NAMALWA (cell line): Measurements from ENCODE around the gene COPZ1.

Experiments
- DNase-seq: peaks from one replicate; pipeline ENCODE4 v3.0.0-alpha.2; 2015; ENCODE audit warnings: low spot score

Gene COPZ1

DNA sequence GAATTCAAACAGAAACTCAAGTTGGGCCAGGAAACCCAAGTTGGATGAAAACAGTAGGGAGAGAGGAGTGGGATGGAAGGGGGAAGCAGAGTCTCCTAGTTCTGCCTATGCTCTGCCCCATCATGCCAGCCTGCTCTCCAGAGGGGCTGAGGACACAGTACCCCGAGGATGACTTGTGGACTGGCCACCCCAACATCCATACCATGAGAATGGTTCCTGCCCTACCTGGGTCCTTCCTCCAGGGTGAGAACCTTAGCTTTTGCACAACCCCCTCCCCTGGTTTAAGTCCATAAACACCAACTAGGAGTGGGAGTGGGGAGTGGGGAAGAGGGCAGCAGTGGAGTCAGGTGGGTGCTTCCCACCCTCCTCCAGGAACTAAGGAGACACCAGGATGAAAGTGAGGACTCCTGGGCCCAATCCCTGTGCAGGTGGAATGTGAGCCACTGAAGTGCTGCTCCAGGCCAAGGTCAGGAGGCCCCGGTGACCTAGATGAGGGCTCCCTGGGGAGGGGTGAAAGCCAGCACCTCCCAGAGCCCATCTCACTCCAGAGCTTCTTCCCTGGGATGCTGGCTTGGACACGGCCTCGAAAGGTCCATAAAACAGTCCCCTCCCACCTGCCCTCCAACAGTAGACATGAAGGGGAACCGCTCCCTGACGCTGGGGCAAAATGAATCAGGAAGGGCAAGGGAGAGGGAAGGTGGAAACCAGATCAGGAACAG is 53.0 kb downstream of the COPZ1 start:
- no peak for DNase-seq

DNA sequence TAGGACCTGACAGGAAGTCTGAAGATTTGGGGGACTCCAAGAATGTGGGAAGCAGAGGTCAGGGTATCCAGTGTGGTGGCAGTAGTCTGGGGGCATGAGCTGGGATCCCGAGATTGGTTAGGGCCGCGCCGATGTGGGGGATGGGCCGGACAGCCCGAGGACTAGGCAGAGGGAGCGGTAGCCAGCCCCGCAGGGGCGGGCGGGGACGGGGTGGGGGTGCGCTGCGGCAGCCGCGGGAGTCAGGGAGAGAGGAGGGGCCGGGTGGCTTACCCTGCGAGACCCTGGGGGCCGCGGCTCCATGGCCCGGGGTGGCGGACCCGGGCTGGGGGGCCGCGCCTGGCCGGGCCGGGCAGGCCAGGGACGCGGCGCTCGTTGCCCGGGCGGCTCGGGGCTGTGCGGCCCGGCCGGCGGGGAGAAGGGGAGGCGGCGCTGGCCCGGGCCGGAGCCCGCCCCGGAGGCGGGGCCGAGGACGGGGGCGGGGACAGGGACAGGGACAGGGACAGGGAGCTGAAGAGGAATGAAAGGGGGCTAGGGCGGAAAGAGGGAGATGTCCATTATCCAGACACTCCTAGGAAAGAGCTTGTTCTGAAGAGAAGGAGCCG is 54.0 kb downstream of the COPZ1 start:
- peak; percentile 38 for DNase-seq

DNA sequence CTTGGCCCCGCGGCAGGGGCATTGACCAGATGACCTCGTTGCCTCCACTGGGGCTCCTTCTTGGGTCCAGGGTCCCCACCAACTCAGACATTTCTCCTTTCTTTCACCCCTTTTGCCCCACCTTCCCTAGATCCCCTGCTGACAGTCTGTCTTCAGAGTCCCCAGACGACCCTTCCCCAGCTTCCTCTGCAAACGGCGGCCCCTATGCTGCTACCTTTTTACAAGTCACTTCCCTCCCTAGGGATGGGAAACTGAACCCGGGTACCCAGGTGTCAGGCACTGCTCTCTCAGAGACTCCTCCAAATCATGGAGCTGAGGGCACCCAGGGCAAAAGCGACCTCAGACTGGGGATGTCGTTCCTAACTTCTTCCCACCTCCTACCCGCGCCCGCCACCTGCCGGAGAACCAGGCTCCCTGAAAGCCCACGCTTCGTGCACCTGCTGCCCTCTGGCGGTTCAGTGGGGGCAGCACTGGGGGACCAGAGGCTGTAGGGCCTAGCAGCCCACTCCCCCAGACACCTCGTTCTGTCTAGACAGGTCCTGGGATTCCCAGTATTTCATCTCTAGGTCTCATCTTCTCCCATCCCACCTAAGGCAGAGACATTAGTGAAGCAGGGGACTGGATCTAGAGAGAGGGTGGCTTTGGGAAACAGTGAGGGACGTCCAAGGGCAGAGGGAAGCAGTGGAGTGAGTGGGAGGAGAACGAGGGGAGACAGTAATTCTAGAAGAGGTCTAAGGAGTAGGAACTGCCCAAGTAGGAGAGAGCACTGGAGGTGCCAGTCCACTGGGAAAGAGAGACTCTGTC is 54.7 kb downstream of the COPZ1 start:
- DNase-seq, result peak; percentile 92

DNA sequence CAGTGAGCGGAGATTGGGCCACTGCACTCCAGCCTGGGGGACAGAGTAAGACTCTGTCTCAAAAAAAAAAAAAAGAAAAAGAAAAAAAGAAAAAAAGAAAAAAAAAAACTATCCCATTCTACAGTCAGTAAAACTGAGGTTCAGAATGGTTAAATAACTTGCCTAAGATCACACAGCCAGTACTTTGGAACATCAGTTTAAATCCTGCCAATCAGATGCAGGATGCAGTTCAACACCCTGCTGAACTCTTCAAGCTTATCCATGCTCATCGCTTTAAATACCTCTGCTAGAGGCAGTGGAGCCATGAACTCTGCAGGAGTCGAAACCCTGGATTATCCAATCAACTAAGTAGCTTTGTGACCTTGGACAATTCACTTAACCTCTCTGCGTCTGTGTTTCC is 56.2 kb downstream of the COPZ1 start:
- no peak for DNase-seq

DNA sequence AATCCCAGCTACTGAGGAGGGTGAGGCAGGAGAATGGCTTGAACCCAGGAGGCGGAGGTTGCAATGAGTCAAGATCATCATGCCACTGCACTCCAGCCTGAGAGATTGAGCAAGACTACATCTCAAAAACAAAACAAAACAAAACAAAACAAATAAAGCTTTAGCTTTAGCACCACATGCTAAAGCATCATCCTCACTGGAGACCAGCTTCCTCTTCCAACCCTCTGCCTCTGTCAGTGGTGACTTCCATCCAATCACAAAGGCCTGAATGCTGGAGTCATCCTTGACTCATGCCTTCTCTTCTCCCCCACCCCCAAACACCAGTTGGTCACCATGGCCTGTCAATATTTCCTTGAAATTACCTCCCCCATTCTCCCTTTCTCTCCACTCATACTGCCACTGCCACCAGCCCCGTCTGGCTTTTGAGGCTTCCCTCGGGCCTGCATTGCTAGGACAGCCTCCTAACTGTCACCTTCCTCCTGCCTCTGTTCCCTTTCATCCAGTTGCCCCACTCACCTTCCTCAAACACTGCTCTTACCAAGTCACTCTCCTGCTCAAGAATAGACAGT is 58.2 kb downstream of the COPZ1 start:
- DNase-seq, result no peak

DNA sequence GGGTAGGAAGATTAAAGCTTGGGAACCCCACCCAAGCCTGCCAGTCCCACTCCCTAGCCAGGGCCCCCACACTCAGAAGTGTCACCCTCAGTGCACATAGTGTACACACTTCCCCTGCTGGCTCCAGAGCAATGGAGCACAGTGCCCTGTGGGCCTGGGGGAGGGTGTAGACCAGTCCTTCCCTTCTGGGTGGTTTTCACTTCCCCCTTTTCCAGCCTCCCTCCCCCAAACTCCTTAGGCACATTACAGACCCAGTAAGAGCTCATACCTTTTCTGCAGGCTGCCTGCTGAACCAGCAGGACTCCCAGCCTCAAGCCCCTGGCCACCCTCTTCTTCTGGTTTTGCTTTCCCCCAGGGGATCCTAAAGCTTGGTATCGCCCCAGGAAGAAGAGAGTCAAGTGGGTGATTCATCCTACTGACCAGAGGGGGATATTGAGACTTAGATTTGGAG is 59.7 kb downstream of the COPZ1 start, which contains the start of gene ZNF385A:
Gene ZNF385A, minus strand, starts transcription at position 143 of the 451 bp plus-strand sequence. CDS start 219 bp downstream, outside the sequence.
- peak; percentile 49 for DNase-seq

DNA sequence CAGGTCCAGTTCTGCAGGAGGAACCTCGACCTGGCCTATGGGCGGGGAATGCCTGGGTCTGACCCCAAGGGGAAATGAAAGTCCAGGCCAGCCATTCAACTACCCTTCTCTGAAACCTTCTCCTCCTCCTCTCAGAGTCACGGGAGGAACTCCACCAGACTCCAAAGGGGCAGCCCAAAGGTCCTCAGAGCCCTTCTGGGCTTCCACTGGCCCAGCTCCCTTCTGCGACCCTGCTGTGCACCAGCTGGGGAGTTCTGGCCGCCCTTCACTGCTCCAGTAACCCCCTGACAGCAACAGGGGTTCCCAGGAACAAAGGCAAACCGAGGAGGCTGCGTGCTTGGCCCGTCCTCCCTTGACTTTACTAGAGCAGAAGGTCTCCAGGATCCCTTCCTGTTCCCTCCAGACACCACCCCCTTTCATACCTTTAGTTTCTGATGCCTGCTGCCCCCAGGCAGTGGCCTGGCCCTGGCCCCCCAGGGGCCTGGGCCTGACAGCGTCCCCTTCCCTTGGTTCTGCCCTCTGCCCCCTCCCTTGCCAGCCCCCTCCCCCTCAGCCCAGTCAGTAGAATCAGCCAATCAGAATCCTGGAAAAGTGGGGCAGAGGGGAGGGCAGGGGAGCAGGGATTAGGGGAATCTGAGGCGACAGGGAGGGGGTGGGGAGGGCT is 60.5 kb downstream of the COPZ1 start:
- DNase-seq, result no peak

DNA sequence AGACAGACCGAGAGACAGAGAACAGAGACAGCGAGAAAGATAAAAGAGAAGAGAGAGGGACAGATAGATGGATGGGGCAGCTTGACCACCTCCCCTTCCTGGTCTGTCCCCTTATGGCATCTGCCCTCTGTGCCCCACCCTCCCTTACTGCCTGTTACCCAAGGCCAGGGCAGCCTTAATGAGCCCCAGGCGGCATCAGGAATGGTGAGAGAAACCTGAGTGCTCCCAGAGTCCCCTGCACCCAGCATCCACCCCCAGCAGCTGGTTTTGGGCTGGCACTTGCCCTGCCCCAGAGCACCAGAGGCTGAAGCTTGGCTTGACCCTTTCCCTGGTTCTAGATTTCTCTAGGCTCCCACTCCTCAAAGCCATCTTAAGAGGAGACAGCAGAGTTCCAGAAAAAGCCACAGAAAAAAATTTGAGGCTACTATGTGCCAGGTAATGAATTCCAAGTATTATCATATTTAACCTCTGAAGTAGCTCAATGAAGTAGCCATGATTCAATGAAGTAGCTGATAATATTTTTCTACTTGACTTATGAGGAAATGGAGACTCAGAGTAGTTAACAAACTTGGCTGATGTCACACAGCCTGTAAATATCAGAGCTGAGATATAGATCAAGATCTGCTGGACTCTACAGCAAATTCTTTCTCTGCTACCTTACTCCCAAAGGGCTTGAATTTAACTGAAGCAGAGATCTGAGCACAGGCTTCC is 61.6 kb downstream of the COPZ1 start:
- no peak for DNase-seq

DNA sequence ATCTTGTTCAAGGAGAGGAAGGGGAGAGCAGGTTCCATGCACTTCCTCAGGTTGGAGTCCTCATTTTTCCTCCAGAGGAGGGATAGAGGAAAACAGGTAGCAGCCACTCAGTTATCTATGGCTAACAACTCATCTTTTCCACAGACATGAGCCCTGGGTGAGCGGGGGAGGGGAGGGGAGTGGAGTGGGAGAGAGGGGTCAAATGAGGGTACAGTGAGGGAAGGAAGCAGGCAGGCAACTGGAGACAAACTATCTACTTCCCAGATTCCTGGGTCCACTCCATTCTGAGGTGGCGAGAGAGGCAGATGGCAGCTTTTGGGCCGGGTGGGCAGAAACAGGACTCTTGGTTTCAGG is 62.2 kb downstream of the COPZ1 start:
- DNase-seq, result no peak

DNA sequence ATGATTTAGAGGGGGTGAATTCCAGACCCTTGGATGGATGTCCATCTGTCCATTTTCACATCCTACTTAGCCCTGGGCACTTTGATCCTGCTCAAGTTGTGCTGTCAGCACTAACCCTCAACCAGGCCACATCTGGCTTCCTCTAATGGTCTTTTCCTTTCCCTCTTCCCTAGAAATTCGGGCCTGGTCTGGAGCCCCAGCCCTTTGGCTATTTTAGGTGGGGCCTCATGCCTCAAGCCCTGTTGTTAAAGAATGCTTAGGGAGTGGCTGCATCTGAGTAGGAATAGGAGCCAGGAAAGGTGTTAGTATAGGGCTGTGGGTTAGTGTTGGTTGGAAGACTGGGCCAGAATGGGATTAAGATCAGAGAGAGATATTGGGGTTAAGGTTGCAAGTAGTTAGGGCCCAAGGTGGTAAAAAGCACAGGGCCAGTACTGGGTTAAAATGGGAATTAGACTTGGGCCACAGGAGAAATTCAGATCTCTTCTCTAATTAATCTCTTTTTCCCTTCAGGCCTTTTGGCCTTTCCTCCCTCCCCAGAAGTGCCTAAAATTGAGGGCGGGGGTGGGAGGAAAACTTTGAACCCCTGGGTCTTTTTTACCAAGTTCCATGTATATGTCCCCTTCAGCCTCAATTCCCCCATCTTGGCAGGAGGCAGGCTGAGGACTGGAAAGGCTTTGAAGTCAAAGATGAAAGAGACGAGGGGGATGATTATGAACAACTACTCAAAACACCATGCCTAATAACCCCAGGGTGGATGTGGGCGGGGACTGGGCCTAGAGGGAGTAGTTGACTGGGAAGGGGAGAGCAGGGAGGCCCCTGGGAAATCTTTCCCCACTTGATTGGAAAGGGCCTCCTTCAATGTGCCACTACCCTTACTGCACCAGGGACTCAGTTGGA is 63.6 kb downstream of the COPZ1 start:
- no peak for DNase-seq

DNA sequence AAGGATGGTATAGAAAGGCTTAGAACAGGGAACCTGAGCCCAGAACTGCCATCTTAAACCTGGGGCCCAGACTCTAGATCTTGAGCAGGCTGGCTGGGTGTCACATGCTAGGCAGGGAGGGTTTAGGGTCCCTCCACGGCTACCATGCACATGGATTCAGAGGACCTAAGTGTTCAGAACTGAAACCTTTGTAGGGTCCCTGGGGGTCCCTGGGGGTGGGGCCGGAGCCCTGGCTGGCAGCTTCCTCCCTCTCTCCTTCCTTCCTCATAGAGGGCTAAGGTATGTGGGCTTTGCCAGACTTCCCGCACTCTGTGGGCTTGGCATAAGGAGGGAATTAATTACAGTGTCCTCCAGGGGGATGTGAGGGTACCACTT is 64.2 kb downstream of the COPZ1 start:
- DNase-seq, result no peak

DNA sequence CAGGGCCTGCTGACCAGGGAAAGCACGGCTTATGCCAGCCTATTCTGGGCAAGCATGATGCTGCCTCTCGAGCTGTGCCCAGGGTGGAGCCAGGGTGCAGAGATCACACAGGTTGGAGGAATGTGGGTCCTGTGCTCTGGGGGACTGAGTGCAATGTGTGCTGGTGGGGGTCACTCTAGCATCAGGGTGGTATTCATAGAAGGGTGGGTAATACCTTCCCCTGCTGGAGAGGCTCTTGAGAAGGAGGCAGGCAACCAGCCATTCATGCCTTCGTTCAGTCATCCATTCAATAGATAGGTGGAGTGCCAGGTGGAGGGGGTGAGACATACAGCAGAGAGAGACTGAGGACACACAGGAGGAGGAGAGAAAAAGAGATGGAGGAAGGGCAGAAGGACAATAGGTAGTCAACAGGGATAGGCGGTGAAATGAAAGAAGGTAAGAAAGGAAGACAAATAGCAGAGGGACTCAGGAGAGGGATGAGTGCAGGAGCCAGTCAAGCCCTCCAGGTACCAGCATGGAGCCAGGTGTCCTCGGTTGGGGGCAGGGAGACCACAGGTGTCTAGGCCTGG is 64.8 kb downstream of the COPZ1 start:
- DNase-seq, result no peak

DNA sequence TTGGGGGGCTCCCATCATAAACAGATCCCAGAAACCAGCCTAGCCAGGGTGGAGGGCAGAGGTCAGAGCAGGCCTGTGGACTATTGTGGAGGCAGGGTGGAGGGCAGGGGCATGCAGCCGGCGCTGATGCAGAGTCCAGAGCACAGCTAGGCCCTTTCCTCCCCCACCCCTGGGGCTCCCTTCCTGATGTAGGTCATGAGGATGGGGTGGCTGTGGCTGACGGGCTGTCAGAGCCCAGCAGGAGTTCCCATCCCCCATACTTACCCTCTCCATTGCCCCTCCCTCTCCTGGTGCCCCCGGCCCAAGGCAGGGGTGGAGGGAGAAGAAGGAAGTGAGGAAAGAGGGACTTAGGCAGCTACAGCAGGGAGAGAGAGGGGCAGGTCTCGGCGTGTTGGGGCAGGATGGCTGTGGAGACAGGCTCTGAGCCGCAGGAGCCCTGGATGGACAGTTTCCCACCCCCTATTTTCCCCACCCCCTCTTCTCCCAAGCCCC is 65.3 kb downstream of the COPZ1 start:
- no peak for DNase-seq

DNA sequence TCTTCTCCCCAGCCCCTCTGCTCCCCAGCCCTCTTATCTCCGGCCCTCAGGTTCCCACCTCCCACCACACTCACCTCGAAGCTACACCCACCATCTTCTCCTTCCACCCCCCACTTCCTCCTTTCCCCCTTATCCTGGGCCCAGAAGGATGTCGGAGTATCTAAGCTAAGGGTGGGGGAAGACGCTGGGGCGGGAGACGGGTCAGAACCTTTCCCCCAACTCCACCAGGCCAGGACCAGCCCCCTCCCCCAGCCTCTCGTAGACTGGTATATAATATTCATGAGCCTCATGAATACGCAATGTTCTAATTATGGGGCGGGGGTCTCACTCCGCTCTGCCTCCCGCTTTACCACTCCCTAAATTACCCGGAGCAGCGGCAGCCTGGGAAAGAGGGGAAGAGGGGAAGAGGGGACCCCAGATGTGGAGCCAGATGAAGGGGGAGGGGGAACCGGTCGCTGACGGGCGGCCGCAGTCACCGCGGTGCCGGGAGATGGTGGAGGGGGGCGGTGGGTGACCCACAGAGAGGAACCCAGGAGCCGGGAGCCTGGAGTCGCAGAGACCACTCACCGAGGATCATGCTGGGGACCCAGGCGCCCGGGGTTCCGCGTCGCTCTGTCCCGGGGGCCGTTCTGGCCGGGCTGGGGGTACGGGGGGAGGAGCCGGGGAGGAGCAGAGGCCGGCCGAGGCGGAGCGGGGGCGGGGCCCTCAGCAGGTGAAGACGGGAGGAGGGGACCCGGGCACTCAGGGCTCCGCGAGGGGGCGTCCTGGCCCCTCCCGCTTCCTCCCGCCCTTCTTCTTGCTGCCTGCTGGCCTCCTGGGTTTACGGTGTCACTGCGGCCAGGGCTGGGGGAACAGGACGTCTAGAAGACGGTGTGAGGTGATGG is 66.0 kb downstream of the COPZ1 start:
- DNase-seq, result peak; percentile 75

DNA sequence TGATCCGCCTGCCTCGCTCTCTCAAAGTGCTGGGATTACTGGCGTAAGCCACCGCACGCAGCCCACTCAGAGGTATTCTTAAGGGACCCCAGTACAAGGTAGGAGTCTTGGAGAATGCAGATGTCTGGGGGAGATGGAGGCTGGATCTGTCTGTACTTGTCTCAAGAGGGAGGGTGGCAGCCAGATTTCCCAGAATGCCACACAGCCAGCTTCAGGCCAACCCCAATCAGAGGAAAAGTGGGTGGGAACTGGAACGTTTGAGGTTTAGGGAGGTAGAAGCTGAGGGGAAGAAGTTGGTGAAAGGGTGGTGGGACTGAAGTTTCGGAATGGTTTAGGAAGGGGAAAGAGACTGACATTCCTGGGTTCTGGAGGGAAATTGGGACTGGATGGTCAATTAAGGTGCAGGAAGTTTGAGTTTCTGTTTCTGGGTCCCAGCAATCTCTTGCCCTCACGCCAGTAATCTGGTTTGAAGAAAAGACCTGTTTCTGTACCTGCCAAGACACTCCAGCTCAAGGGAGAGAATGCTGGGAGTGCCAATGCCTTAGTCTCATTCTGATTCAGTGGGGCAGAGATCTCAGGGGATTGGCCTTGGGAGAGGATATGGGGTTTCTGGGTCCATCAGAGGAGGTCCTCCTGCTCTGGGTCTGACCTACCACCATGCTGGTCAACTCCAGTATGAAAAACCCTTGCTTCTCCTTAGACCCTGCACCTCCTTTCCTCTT is 67.7 kb downstream of the COPZ1 start:
- no peak for DNase-seq

DNA sequence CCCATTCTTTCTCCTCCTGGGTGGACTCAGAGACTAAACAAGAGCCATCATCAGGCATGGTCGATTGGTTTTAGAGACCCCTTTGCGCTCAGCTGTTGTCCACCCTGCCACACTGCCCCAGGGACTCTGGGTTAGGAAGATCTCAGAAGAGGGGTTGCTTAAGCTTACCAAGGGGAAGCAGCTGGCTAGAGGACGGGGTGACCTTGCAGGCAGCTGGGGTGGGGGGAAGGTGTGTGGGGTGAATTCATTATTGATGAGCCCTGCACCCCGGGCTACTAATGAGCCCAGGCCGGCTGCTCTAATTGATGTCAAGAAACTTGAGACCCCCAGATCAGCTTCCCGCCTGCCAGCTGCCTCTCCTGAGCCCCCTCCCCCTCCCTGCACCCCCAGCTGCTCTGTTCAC is 68.3 kb downstream of the COPZ1 start:
- DNase-seq, result no peak

DNA sequence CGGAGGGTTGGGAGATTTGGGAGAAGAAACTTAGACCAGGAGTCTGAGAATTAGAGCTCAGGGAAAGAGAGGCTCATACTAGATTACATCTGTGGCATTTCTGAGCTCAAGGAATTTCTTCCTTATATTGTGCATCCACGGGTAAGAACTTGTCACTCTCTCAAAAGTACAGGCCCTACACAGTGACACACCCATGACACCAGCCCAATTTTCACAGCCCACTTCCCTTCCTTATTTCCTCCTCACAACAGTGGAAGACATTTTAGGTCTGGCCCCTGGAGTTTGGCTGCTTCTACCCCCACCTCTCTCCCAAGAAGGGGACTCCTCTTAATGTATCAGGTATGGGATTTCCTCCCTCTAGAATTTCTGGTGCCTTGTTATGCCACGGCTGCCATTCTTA is 68.8 kb downstream of the COPZ1 start:
- DNase-seq, result no peak

DNA sequence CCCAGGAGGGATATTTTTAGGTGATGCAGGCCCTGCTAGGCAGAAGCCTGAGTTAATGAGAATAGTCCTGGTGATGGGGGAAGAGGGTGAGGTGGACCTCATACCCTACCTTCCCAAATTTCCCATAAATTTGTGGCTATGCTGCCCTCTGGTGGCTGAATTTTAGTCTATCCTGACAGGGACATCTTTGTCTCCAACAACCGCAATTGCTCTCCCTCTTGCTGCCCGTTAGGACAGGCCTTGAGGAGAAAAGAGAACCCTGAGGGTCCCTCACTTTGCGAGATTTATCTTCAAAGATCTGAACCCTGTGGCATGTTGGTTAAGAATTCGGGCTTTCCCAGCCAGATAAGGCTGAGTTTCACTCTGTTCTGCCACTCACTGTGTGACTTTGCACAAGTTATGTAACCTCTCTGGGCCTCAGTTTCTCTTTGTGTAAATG is 69.4 kb downstream of the COPZ1 start:
- peak; percentile 69 for DNase-seq
